CD8-positive, alpha-beta memory T cell (primary cell): ENCODE results near the gene HACL1. TPM values are rescaled to one million over a fixed set of nuclear protein-coding genes. Genes with fewer than 3 reads are reported as not detected.
"Not testable (repeated sequence)": the region's sequence is repeated elsewhere in the genome, so short reads cannot be mapped to it uniquely, and the experiment has no call there.

Source experiments
- CTCF ChIA-PET: fragments of 350-600 bp; sonication (Branson Sonifier 250); formaldehyde crosslinking; loops from one replicate; lab custom pipeline; 2021; ENCODE audit warnings: antibody characterized with exemption; lab: Charles Lee
- POLR2A ChIA-PET: fragments of 350-600 bp; sonication (Branson Sonifier 250); formaldehyde crosslinking; loops from one replicate; lab custom pipeline; 2021; ENCODE audit warnings: antibody characterized with exemption; lab: Charles Lee
- DNase-seq, 5 donors: peaks; one replicate each; pipeline versions ENCODE4 v3.0.0 to v3.0.0-alpha.2; 2020 to 2022; ENCODE audit warnings: mixed read lengths in 1 of 5
- H3K27ac ChIP-seq: one replicate; pipeline ENCODE4 v1.7.0; 2013; ENCODE audit warnings: low read depth, mild to moderate bottlenecking, low read length, moderate library complexity
- H3K27me3 ChIP-seq: 2 replicates; pipeline ENCODE4 v1.7.0; 2013; ENCODE audit warnings: low read length, mild to moderate bottlenecking; ENCODE audit not compliant: insufficient read depth, poor library complexity, severe bottlenecking
- H3K36me3 ChIP-seq: 2 replicates; pipeline ENCODE4 v1.7.0; 2013; ENCODE audit warnings: mild to moderate bottlenecking, low read length, moderate library complexity; ENCODE audit not compliant: insufficient read depth
- H3K4me1 ChIP-seq: 2 replicates; pipeline ENCODE4 v1.7.0; 2013; ENCODE audit warnings: mild to moderate bottlenecking, low read length, moderate library complexity; ENCODE audit not compliant: insufficient read depth
- H3K4me3 ChIP-seq: 2 replicates; pipeline ENCODE4 v1.7.0; 2013; ENCODE audit warnings: mild to moderate bottlenecking, low read length
- H3K9me3 ChIP-seq: 2 replicates; pipeline ENCODE4 v1.7.0; 2013; ENCODE audit warnings: mild to moderate bottlenecking, low read length
- H3K27ac Mint-ChIP-seq, 8 donors: one replicate each; pipeline ENCODE4 v1.8.0; 2020 to 2021; ENCODE audit warnings: mixed read lengths in 8 of 8, mild to moderate bottlenecking in 6 of 8, inconsistent platforms in 3 of 8, moderate library complexity in 3 of 8
- H3K27me3 Mint-ChIP-seq, 2 donors: one replicate each; pipeline ENCODE4 v1.8.0; 2020 to 2021; ENCODE audit warnings: mixed read lengths in 2 of 2, mild to moderate bottlenecking in 1 of 2, moderate library complexity in 1 of 2
- H3K36me3 Mint-ChIP-seq, 3 donors: one replicate each; pipeline ENCODE4 v1.8.0; 2020 to 2021; ENCODE audit warnings: mixed read lengths in 3 of 3, inconsistent platforms in 1 of 3, mild to moderate bottlenecking in 1 of 3
- H3K4me1 Mint-ChIP-seq, 3 donors: one replicate each; pipeline ENCODE4 v1.8.0; 2020 to 2021; ENCODE audit warnings: mixed read lengths in 3 of 3, inconsistent platforms in 1 of 3, mild to moderate bottlenecking in 1 of 3
- H3K4me3 Mint-ChIP-seq, 7 donors: one replicate each; pipeline ENCODE4 v1.8.0; 2020 to 2021; ENCODE audit warnings: mixed read lengths in 7 of 7, mild to moderate bottlenecking in 6 of 7, moderate library complexity in 4 of 7, inconsistent platforms in 2 of 7
- H3K9me3 Mint-ChIP-seq, 5 donors: one replicate each; pipeline ENCODE4 v1.8.0; 2020 to 2022; ENCODE audit warnings: mixed read lengths in 5 of 5, mild to moderate bottlenecking in 3 of 5, moderate library complexity in 2 of 5, inconsistent platforms in 1 of 5
- polyA plus RNA-seq: library from polyadenylated mRNA; unstranded; fragments of 300-500 nt; fragmentation: Illumina TruSeq; gene quantifications from one replicate; pipeline ENCODE4 v1.2.3, GENCODE V29; 2021
- total RNA-seq, 2 experiments: library from RNA; stranded (reverse); gene quantifications; one replicate each; pipeline ENCODE4 v1.2.3, GENCODE V29; 2021

HACL1 gene
- total and polyA plus RNA-seq, 3 experiments from 2014 or later, result 34.6 to 37.7 (median 35.0) TPM

- Histone ChIP-seq H3K36me3 (no peaks in the 10 kb centered on the region), H3K27me3 (no peaks in the 10 kb centered on the region), H3K9me3 (no peaks in the 10 kb centered on the region), H3K4me1 (peaks cover 5% of the 10 kb centered on the region), H3K27ac (no peak overlapping the region), H3K4me3 (no peak overlapping the region)
- H3K27me3 Mint-ChIP-seq, result peaks cover 0 to 1% of the 10 kb centered on the region in 2 donors
- H3K4me3 Mint-ChIP-seq, result peak overlapping the region in 1 of 7 donors; percentile 63
- DNase-seq, result no peak
- no peak overlapping the region for H3K27ac Mint-ChIP-seq
- ChIA-PET CTCF (interaction anchor here (1.6 kb wide), 1 partner anchor 24 kb away, joined by 4 read pairs; no protein-coding TSS in a partner anchor), POLR2A (no interaction called here)
- peaks cover 13 to 28% (median 28%) of the 10 kb centered on the region in 3 donors for H3K4me1 Mint-ChIP-seq
- H3K36me3 Mint-ChIP-seq, result peaks cover 9 to 24% (median 18%) of the 10 kb centered on the region in 3 donors
- peaks cover 0 to 3% (median 0%) of the 10 kb centered on the region in 5 donors for H3K9me3 Mint-ChIP-seq
These were observed 5.1 kb upstream of the HACL1 start for GRCh38 chr3:15606434-15606891.

DNA sequence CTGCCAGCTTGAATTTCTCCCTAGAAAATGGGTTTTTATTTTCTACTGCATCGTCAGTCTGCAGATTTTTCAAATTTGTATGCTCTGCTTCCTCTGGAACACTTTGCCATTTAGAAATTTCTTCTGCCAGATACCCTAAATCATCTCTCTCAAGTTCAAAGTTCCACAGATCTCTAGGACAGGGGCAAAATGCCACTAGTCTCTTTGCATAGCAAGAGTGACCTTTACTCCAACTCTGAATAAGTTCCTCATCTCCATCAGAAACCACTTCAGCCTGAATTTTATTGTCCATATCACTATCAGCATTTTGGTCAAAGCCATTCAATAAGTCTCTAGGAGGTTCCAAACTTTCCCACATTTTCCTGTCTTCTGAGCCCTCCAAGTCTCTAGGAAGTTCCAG is 3.2 kb upstream of the HACL1 start:
- H3K27ac ChIP-seq, H3K9me3 Mint-ChIP-seq, H3K9me3 ChIP-seq, POLR2A ChIA-PET, H3K27me3 Mint-ChIP-seq, H3K27me3 ChIP-seq, H3K36me3 ChIP-seq, CTCF ChIA-PET, H3K4me3 ChIP-seq, DNase-seq: not testable (repeated sequence)
- peaks cover 9 to 37% (median 19%) of the 10 kb centered on the region in 3 donors for H3K36me3 Mint-ChIP-seq
- H3K4me1 Mint-ChIP-seq, result peaks cover 29 to 46% (median 45%) of the 10 kb centered on the region in 3 donors
- peak overlapping the region in 3 of 7 donors; percentile 33 to 68 (median 36) for H3K4me3 Mint-ChIP-seq
- H3K4me1 ChIP-seq, result peaks cover 16% of the 10 kb centered on the region
- peak overlapping the region in 2 of 8 donors; percentile 7 to 37 for H3K27ac Mint-ChIP-seq

- POLR2A ChIA-PET, CTCF ChIA-PET, H3K9me3 ChIP-seq, DNase-seq, H3K27ac ChIP-seq, H3K27me3 Mint-ChIP-seq, H3K9me3 Mint-ChIP-seq, H3K27me3 ChIP-seq: not testable (repeated sequence)
- peak overlapping the region; percentile 43 to 99 (median 98) for H3K27ac Mint-ChIP-seq
- peaks cover 6 to 54% (median 27%) of the 10 kb centered on the region in 3 donors for H3K36me3 Mint-ChIP-seq
- H3K4me1 Mint-ChIP-seq, result peaks cover 40 to 58% (median 58%) of the 10 kb centered on the region in 3 donors
- peaks cover 11% of the 10 kb centered on the region for H3K36me3 ChIP-seq
- H3K4me3 ChIP-seq, result peak overlapping the region; percentile 96
- H3K4me1 ChIP-seq, result peaks cover 24% of the 10 kb centered on the region
- H3K4me3 Mint-ChIP-seq, result peak overlapping the region; percentile 30 to 100 (median 99)
These were observed 1.4 kb upstream of the HACL1 start for GRCh38 chr3:15602816-15603215.

- CTCF ChIA-PET, result interaction anchor here (0.7 to 1.3 kb wide), 2 partner anchors 9 to 172 kb away, joined by 3 read pairs; no protein-coding TSS in a partner anchor
- no peaks in the 10 kb centered on the region for H3K27me3 ChIP-seq
- Mint-ChIP-seq H3K27me3 (peaks cover 0 to 1% of the 10 kb centered on the region in 2 donors), H3K4me1 (peaks cover 43 to 65% (median 65%) of the 10 kb centered on the region in 3 donors), H3K9me3 (peaks cover 0 to 3% (median 0%) of the 10 kb centered on the region in 5 donors), H3K36me3 (peaks cover 6 to 60% (median 32%) of the 10 kb centered on the region in 3 donors), H3K27ac (peak overlapping the region; percentile 95 to 99 (median 98)), H3K4me3 (peak overlapping the region; percentile 98 to 100 (median 99))
- H3K36me3 ChIP-seq, result peaks cover 11% of the 10 kb centered on the region
- H3K9me3 ChIP-seq, result no peaks in the 10 kb centered on the region
- H3K27ac ChIP-seq, result peak overlapping the region; percentile 91
- POLR2A ChIA-PET, result interaction anchor here (0.6 to 1.7 kb wide), 6 partner anchors 22 to 663 kb away, joined by 3 to 17 read pairs (median 3); partner anchors contain the start of genes CAPN7, DPH3, EAF1 and METTL6
- peaks cover 24% of the 10 kb centered on the region for H3K4me1 ChIP-seq
- DNase-seq, result no peak
- peak overlapping the region; percentile 96 for H3K4me3 ChIP-seq
These were observed 772 bp upstream of the HACL1 start for GRCh38 chr3:15602146-15602536.

DNA sequence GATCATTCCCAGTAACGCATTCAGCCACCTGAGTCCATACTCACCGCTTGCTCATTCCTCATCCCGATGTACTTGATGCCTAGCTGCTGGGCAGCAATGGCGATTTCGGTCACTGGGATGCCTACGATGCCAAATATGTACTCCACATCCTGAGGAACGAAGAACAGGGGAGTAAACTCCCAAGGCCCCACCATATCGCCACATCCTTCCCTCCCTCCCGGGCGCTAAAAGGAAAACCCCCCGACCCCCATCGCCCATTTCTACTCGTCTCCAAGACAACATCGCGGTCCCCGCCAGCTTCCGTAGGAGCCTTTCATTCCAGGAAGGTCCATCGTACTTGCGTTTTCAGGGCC is 347 bp downstream of the HACL1 start:
- peak overlapping the region; percentile 96 for H3K4me3 ChIP-seq
- H3K9me3 Mint-ChIP-seq, result peaks cover 0 to 3% (median 0%) of the 10 kb centered on the region in 5 donors

DNA sequence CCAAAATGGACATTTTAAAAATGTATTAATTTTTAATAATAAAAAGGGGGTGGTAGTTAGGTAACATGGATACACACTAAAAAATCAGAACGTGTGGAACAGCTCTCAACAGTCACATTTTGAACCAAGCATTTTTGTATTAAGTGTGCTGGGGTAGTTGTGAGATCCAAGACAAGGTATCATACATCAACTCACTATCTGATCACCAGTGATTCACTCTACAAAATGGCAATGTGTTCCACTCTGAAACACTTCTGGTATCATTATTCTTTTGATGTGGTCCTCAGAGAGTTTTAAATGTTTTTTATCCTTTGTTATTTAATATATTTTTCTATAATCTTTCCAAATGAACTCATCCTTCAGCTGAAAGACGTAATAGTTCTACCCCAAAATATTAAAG is 5.4 kb downstream of the HACL1 start:
- DNase-seq, result no peak
- Mint-ChIP-seq H3K36me3 (peaks cover 4 to 54% (median 25%) of the 10 kb centered on the region in 3 donors), H3K27ac (no peak overlapping the region), H3K9me3 (no peaks in the 10 kb centered on the region), H3K27me3 (no peaks in the 10 kb centered on the region), H3K4me3 (no peak overlapping the region), H3K4me1 (peaks cover 25 to 40% (median 38%) of the 10 kb centered on the region in 3 donors)
- H3K36me3 ChIP-seq, result peaks cover 11% of the 10 kb centered on the region
- no peaks in the 10 kb centered on the region for H3K27me3 ChIP-seq
- H3K9me3 ChIP-seq, result no peaks in the 10 kb centered on the region
- H3K27ac ChIP-seq, result no peak overlapping the region
- H3K4me3 ChIP-seq, result no peak overlapping the region
- peaks cover 19% of the 10 kb centered on the region for H3K4me1 ChIP-seq
- ChIA-PET POLR2A (interaction anchor here (0.6 kb wide), 1 partner anchor 221 kb away, joined by 6 read pairs; no protein-coding TSS in a partner anchor), CTCF (no interaction called here)

More for the DNA sequence above, 347 bp downstream of the HACL1 start:
- peak overlapping the region; percentile 91 for H3K27ac ChIP-seq
- H3K9me3 ChIP-seq, result no peaks in the 10 kb centered on the region
- DNase-seq, result no peak
- no peaks in the 10 kb centered on the region for H3K27me3 ChIP-seq
- Mint-ChIP-seq H3K36me3 (peaks cover 6 to 62% (median 31%) of the 10 kb centered on the region in 3 donors), H3K27me3 (peaks cover 0 to 1% of the 10 kb centered on the region in 2 donors), H3K4me3 (peak overlapping the region; percentile 98 to 100 (median 99)), H3K27ac (peak overlapping the region; percentile 95 to 99 (median 99)), H3K4me1 (peaks cover 43 to 66% (median 65%) of the 10 kb centered on the region in 3 donors)
- POLR2A ChIA-PET, result interaction anchor here (0.9 to 1.7 kb wide), 4 partner anchors 67 to 664 kb away, joined by 3 to 17 read pairs (median 4); partner anchors contain the start of genes CAPN7, DPH3 and OXNAD1
- H3K36me3 ChIP-seq, result peaks cover 11% of the 10 kb centered on the region
- CTCF ChIA-PET, result interaction anchor here (1.3 kb wide), 1 partner anchor 10 kb away, joined by 3 read pairs; no protein-coding TSS in a partner anchor
- H3K4me1 ChIP-seq, result peaks cover 24% of the 10 kb centered on the region

- Histone ChIP-seq H3K27me3 (no peaks in the 10 kb centered on the region), H3K27ac (no peak overlapping the region), H3K4me3 (no peak overlapping the region), H3K36me3 (peaks cover 14% of the 10 kb centered on the region), H3K4me1 (no peaks in the 10 kb centered on the region), H3K9me3 (no peaks in the 10 kb centered on the region)
- peaks cover 4 to 10% (median 8%) of the 10 kb centered on the region in 3 donors for H3K4me1 Mint-ChIP-seq
- H3K36me3 Mint-ChIP-seq, result peaks cover 11 to 52% (median 23%) of the 10 kb centered on the region in 3 donors
- CTCF ChIA-PET, result no interaction called here
- no peak overlapping the region for H3K4me3 Mint-ChIP-seq
- POLR2A ChIA-PET, result no interaction called here
- H3K9me3 Mint-ChIP-seq, result no peaks in the 10 kb centered on the region
- no peaks in the 10 kb centered on the region for H3K27me3 Mint-ChIP-seq
- DNase-seq, result no peak
- no peak overlapping the region for H3K27ac Mint-ChIP-seq
These were observed 8.4 kb downstream of the HACL1 start for GRCh38 chr3:15592968-15593367.

DNA sequence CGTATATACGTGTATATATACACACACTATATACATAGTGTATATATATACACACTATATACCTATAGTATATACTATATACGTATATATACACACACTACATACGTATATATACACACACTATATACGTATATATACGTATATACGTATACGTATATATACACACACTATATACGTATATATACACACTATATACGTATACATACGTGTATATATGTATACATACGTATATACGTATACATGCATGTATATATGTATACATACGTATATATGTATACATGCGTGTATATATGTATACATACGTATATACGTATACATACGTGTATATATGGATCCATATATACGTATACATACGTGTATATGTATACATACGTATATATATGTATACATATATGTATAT is 9.4 kb downstream of the HACL1 start:
- H3K27me3 Mint-ChIP-seq, result no peaks in the 10 kb centered on the region
- Histone ChIP-seq H3K9me3 (no peaks in the 10 kb centered on the region), H3K27me3 (no peaks in the 10 kb centered on the region), H3K4me1 (no peaks in the 10 kb centered on the region), H3K4me3 (no peak overlapping the region), H3K36me3 (peaks cover 17% of the 10 kb centered on the region), H3K27ac (no peak overlapping the region)
- no peaks in the 10 kb centered on the region for H3K9me3 Mint-ChIP-seq
- H3K4me3 Mint-ChIP-seq, result no peak overlapping the region
- peaks cover 0 to under 1% (median 0%) of the 10 kb centered on the region in 3 donors for H3K4me1 Mint-ChIP-seq
- H3K27ac Mint-ChIP-seq, result no peak overlapping the region
- POLR2A ChIA-PET, result no interaction called here
- DNase-seq, result no peak
- peaks cover 11 to 42% (median 16%) of the 10 kb centered on the region in 3 donors for H3K36me3 Mint-ChIP-seq
- CTCF ChIA-PET, result no interaction called here
